ENCODE data around the gene PIK3CD. TPM values are rescaled to one million over a fixed set of nuclear protein-coding genes. Genes with fewer than 3 reads are reported as not detected.

The PIK3CD gene
- total RNA-seq, 1 donor from 2014 or later = 13.0 TPM

- H3K27ac ChIP-seq = peak overlapping the region; percentile 62
- no peaks in the 10 kb centered on the region for H3K9me3 ChIP-seq
- peaks cover 0 to 15% of the 10 kb centered on the region in 2 donors for H3K36me3 ChIP-seq
- H3K4me3 ChIP-seq = peak overlapping the region; percentile 14 to 21
- intact Hi-C loops (cut with DNase I) = no loop called here
- DNase-seq (ENCODE audit: extremely low spot score in 2 of 2) = no peak
- TF ChIP-seq POLR2A (IDR thresholded peaks at IDR 0.05) = no peak
- TF ChIP-seq CTCF (IDR thresholded peaks at IDR 0.05) = no peak
- TF ChIP-seq POLR2AphosphoS5 (IDR thresholded peaks at IDR 0.05; ENCODE audit: insufficient read depth in 1 of 2, low read depth in 1 of 2) = no peak
- no peaks in the 10 kb centered on the region for H3K27me3 ChIP-seq
- H3K4me1 ChIP-seq = no peaks in the 10 kb centered on the region
These were observed 65.1 kb downstream of the PIK3CD start for GRCh38 chr1:9716404-9717192.

- H3K4me1 ChIP-seq = no peaks in the 10 kb centered on the region
- intact Hi-C loops (cut with DNase I) = no loop called here
- no peaks in the 10 kb centered on the region for H3K9me3 ChIP-seq
- H3K36me3 ChIP-seq = peaks cover 0 to 16% of the 10 kb centered on the region in 2 donors
- DNase-seq (ENCODE audit: extremely low spot score in 2 of 2) = no peak
- TF ChIP-seq POLR2A (IDR thresholded peaks at IDR 0.05) (no peak), CTCF (IDR thresholded peaks at IDR 0.05) (no peak), POLR2AphosphoS5 (IDR thresholded peaks at IDR 0.05; ENCODE audit: insufficient read depth in 1 of 2, low read depth in 1 of 2) (peak in 1 of 2 donors; percentile 68)
- H3K4me3 ChIP-seq = peak overlapping the region; percentile 14 to 21
- H3K27ac ChIP-seq = peak overlapping the region; percentile 62
- no peaks in the 10 kb centered on the region for H3K27me3 ChIP-seq
These were observed 65.9 kb downstream of the PIK3CD start for GRCh38 chr1:9717193-9718005.

- Histone ChIP-seq H3K4me3 (no peak overlapping the region), H3K9me3 (peaks cover 2% of the 10 kb centered on the region), H3K4me1 (no peaks in the 10 kb centered on the region), H3K36me3 (peaks cover 0 to 23% of the 10 kb centered on the region in 2 donors), H3K27me3 (no peaks in the 10 kb centered on the region), H3K27ac (peak overlapping the region; percentile 62)
- no peak for DNase-seq (ENCODE audit: extremely low spot score in 2 of 2)
- intact Hi-C loops (cut with DNase I) = no loop called here
- TF ChIP-seq POLR2AphosphoS5 (IDR thresholded peaks at IDR 0.05; ENCODE audit: insufficient read depth in 1 of 2, low read depth in 1 of 2) (no peak), CTCF (IDR thresholded peaks at IDR 0.05) (no peak), POLR2A (IDR thresholded peaks at IDR 0.05) (no peak)
These were observed 66.6 kb downstream of the PIK3CD start for GRCh38 chr1:9718006-9718680.

GRCh38 chr1:9719978-9720722, 68.6 kb downstream of the PIK3CD start:
- peaks cover 0 to 32% of the 10 kb centered on the region in 2 donors for H3K36me3 ChIP-seq
- TF ChIP-seq POLR2A (IDR thresholded peaks at IDR 0.05) (no peak), POLR2AphosphoS5 (IDR thresholded peaks at IDR 0.05; ENCODE audit: insufficient read depth in 1 of 2, low read depth in 1 of 2) (no peak), CTCF (IDR thresholded peaks at IDR 0.05) (no peak)
- H3K4me3 ChIP-seq = no peak overlapping the region
- no peaks in the 10 kb centered on the region for H3K4me1 ChIP-seq
- no peak overlapping the region for H3K27ac ChIP-seq
- intact Hi-C loops (cut with DNase I) = loop anchor here (10.0 kb wide), 1 partner anchor 145 kb away; no protein-coding TSS in a partner anchor
- H3K27me3 ChIP-seq = no peaks in the 10 kb centered on the region
- no peak for DNase-seq (ENCODE audit: extremely low spot score in 2 of 2)
- peaks cover 6% of the 10 kb centered on the region for H3K9me3 ChIP-seq

Data from vagina (tissue), 2 donors.